IgD-negative memory B cell (primary cell): ENCODE results near the gene SF3A1. TPM values are rescaled to one million over a fixed set of nuclear protein-coding genes. Genes with fewer than 3 reads are reported as not detected.
A peak's percentile ranks its signal among the peaks of the same experiment; 100 is the strongest.
"Not testable (repeated sequence)": the region's sequence is repeated elsewhere in the genome, so short reads cannot be mapped to it uniquely, and the experiment has no call there.

Source experiments
- H3K27ac Mint-ChIP-seq, 3 donors: one replicate each; pipeline ENCODE4 v1.8.0; 2020 to 2022; ENCODE audit warnings: mild to moderate bottlenecking in 3 of 3, mixed read lengths in 3 of 3, moderate library complexity in 1 of 3
- H3K27me3 Mint-ChIP-seq: one replicate; pipeline ENCODE4 v1.8.0; 2021; ENCODE audit warnings: mixed read lengths
- H3K36me3 Mint-ChIP-seq: one replicate; pipeline ENCODE4 v1.8.0; 2020; ENCODE audit warnings: mild to moderate bottlenecking, mixed read lengths
- H3K4me1 Mint-ChIP-seq, 3 donors: one replicate each; pipeline ENCODE4 v1.8.0; 2020 to 2022; ENCODE audit warnings: mixed read lengths in 3 of 3, mild to moderate bottlenecking in 1 of 3
- H3K4me3 Mint-ChIP-seq, 4 donors: one replicate each; pipeline ENCODE4 v1.8.0; 2020 to 2022; ENCODE audit warnings: mild to moderate bottlenecking in 4 of 4, mixed read lengths in 4 of 4, moderate library complexity in 3 of 4
- H3K9me3 Mint-ChIP-seq, 3 donors: one replicate each; pipeline ENCODE4 v1.8.0; 2020 to 2021; ENCODE audit warnings: mixed read lengths in 3 of 3, mild to moderate bottlenecking in 1 of 3
- polyA plus RNA-seq: library from polyadenylated mRNA; unstranded; fragments of 300-500 nt; fragmentation: Illumina TruSeq; gene quantifications from one replicate; pipeline ENCODE4 v1.2.3, GENCODE V29; 2021

SF3A1 gene
- polyA plus RNA-seq, 1 donor from 2014 or later = 120 TPM

DNA sequence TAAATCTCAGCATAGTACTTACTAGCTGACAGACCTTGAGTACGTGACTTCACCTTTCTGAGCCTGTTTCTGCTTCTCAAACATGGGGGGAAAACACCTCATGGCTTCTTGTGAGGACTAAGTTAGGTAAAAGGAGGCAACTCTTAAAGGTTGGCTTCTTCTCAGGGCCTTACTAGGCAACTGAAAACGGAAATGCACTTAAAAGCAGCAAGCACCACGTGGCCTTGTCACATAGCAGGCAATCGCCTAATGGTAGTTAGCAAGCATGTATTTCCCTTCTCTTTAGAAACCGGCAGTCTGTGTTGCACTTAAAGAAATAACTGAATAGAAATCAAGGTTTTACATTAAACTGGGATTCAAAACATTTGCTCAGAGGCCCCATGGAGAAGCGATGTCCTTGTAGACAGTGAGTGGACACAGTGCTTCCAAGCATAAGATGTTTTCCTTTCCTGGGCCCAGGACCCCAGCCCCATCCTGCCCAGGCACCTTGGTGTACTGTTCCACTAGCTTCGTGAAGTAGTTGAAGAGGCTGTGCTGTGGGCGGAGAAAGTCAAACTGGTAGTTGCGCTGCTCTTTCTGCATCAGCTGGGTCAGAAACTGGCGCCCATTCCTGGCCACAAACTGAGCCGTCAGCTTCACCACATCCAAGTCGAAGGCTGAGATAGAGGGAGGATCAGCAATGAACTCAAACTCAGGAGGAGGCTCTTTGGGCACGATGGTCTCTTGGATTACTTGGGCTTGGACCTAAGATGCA is 12.1 kb downstream of the SF3A1 start:
- Mint-ChIP-seq H3K4me3 (no peak overlapping the region), H3K4me1 (peaks cover 0 to 12% (median 7%) of the 10 kb centered on the region in 3 donors), H3K27ac (no peak overlapping the region), H3K9me3 (no peaks in the 10 kb centered on the region), H3K27me3 (no peaks in the 10 kb centered on the region), H3K36me3 (peaks cover 5% of the 10 kb centered on the region)

DNA sequence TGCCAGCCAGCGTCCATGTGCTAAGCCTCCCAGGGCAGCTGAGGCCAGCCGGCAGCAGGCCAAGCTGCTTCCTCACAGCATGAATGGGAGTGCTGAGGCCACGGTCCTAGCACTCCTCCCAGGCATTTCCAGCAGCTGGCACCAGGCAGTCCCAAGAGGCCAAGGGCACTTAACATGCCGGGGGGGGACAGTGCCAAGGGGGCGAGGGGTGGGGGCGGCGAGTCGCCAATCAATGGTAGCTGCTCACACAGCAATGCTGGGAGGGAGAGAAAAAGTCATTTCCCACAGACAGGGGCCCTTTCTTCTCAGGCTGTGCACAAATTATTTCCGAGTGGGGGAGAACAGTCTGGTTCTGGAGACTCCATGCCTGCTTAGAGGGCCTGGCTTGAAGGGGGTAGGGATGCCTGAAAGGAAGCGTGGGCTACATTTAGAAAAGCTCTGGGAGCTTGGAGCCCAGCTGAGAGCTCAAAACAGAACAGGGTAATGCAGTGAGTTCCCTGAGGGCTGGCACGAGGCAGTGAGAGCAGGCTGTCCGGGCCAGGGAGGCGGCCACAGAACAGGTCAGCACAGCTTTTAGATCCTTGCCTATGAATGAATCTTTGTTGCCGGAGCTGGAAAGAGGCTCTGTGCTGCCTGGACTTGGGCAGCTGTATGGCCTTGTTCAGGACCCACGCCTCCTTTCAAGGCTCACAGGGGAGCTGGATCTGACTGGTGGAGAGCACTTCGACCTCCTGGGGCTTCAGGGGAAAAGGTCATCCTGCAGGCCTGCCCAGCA is 15.6 kb downstream of the SF3A1 start:
- peaks cover 5% of the 10 kb centered on the region for H3K36me3 Mint-ChIP-seq

DNA sequence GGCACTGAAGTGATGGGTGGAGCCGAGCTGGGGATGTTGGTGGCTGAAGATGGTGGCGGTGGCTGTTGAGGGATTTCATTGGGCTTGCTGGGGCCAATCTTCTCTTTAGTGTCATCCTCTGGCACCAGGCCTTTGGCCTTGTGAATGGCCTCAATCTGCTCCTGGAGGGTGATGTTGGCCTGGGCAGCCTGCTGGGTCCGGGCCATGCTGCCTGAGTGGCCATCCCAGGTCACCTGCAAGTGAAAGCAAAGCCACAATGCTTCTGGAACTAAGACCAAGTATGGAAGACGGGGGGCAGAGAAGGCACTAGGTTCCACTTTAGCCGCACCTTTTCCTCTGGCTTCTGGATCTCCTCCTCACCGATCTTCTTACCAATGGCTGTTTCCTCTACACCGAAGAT is 17.9 kb downstream of the SF3A1 start:
- peaks cover 5% of the 10 kb centered on the region for H3K36me3 Mint-ChIP-seq
- H3K27ac Mint-ChIP-seq = peak overlapping the region in 1 of 3 donors; percentile 74
- peaks cover 0 to 2% (median 0%) of the 10 kb centered on the region in 3 donors for H3K4me1 Mint-ChIP-seq
- no peaks in the 10 kb centered on the region for H3K9me3 Mint-ChIP-seq
- H3K27me3 Mint-ChIP-seq = no peaks in the 10 kb centered on the region
- no peak overlapping the region for H3K4me3 Mint-ChIP-seq

More for the DNA sequence above, 15.6 kb downstream of the SF3A1 start:
- no peaks in the 10 kb centered on the region for H3K27me3 Mint-ChIP-seq
- H3K9me3 Mint-ChIP-seq = no peaks in the 10 kb centered on the region
- H3K4me1 Mint-ChIP-seq = peaks cover 0 to 2% (median 0%) of the 10 kb centered on the region in 3 donors
- H3K27ac Mint-ChIP-seq = peak overlapping the region in 2 of 3 donors; percentile 42 to 84
- no peak overlapping the region for H3K4me3 Mint-ChIP-seq

DNA sequence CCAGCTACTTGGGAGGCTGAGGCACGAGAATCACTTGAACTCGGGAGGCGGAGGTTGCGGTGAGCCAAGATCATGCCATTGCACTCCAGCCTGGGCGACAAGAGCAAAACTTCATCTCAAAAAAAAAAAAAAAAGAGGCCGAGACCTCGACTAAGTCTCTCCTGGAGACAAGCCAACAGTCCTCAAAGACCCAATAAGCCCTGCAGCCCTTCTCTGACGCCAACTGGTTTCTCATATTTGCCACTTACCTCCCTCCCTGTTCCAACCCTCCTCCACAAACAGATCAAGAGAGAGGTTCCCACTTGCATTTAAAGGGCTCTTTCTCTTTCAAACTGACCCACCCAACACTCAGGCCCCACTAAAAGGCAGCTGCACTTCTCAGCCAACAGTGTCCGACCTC is 18.4 kb downstream of the SF3A1 start:
- H3K36me3 Mint-ChIP-seq, H3K4me1 Mint-ChIP-seq: not testable (repeated sequence)

DNA sequence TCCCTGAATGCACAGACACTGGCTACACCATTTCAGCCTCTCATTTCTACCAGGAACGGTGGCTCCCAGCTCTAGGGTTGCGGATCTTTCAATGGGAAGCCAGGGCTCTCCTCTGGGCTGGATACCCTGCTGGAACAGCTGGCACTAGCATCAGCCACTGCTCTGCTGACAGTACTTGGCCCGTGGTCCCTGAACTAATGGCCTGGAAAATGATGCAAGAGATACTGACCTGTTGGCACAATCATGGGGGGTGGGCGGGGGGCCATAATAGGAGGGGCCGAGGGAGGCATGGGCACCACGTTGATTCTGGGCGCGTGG is 19.3 kb downstream of the SF3A1 start:
- Mint-ChIP-seq H3K4me1 (no peaks in the 10 kb centered on the region), H3K27me3 (no peaks in the 10 kb centered on the region), H3K9me3 (no peaks in the 10 kb centered on the region), H3K27ac (peak overlapping the region in 1 of 3 donors; percentile 59), H3K36me3 (no peaks in the 10 kb centered on the region), H3K4me3 (no peak overlapping the region)

More for the DNA sequence above, 18.4 kb downstream of the SF3A1 start:
- not testable (repeated sequence) for H3K9me3 Mint-ChIP-seq, H3K27ac Mint-ChIP-seq, H3K27me3 Mint-ChIP-seq
- H3K4me3 Mint-ChIP-seq = peak overlapping the region in 1 of 4 donors; percentile 29

DNA sequence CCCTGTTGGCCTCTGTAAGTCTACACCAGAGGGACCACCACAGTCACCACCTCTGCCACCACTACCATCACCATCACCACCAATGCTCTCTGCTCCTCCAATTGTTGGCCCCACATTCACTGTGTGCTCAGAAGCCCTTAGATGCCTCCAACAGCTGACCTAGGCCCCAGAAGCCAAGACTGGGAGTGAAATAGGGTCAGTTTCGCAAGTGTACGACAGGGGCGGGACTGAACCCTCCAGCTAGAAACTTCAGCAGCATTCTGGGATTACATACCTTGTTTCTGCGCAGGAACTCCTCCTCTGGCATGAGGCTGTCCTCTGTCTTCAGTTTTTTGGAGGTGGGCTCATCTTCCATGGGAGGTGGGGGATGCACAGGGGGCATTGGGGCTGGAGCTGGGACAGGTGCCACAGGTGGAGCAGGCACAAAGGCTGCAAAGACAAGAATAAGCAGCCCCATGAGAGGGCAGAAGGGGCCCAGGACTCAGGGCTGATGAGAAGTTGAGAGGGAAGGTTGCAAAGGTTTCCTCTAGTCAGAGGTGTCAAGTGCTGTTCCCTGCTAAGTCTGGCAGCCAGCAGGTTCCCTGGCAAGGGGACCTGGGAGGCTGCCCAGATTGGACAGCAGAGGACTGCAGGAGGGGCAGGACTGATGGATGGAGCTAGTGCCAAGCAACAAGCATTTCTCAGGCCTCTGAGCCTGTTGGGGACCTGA is 19.8 kb downstream of the SF3A1 start:
- Mint-ChIP-seq H3K9me3 (no peaks in the 10 kb centered on the region), H3K27me3 (no peaks in the 10 kb centered on the region), H3K27ac (peak overlapping the region in 1 of 3 donors; percentile 76), H3K4me3 (no peak overlapping the region), H3K4me1 (no peaks in the 10 kb centered on the region), H3K36me3 (no peaks in the 10 kb centered on the region)

DNA sequence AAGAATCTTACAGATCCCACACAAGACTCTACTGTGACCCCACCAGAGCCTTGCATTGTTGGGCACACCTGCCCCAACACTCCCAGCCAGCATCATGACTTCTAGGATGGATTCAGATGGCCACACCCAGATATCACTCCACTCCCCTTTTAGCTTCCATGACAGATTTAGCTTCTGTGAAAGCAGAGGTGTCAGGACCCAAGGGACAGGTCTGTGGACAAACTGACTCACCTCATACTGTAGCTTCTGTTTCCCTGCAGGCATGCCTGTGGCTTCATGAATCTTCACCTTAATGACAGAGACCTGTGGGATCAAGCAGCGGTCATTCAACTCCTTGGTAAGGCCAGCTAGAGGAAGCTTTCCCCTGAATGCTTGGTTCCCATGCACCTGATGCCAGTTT is 21.5 kb downstream of the SF3A1 start:
- H3K9me3 Mint-ChIP-seq = no peaks in the 10 kb centered on the region
- no peaks in the 10 kb centered on the region for H3K4me1 Mint-ChIP-seq
- H3K36me3 Mint-ChIP-seq = peaks cover 2% of the 10 kb centered on the region
- no peaks in the 10 kb centered on the region for H3K27me3 Mint-ChIP-seq
- no peak overlapping the region for H3K27ac Mint-ChIP-seq
- no peak overlapping the region for H3K4me3 Mint-ChIP-seq

DNA sequence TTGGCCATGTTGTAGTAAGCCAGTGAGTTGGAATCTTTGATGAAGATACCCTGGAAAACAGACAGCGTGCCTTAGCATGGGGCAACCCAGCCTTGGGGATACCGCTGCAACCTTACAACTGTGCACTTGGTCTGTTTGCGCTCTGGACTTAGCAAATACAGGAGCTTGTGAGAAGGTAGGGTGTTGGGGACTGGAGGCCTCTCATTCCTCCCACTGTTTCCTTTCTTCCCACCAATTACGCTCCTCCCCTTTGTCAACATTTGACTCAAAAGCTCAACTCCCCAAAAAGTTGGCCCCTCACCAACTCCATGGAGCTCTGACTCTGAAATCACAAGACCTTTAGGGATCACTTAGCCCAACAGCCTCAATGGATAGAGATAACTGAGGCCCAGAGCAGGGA is 22.0 kb downstream of the SF3A1 start:
- H3K36me3 Mint-ChIP-seq = peaks cover 2% of the 10 kb centered on the region
- no peak overlapping the region for H3K4me3 Mint-ChIP-seq
- H3K4me1 Mint-ChIP-seq = no peaks in the 10 kb centered on the region
- no peaks in the 10 kb centered on the region for H3K27me3 Mint-ChIP-seq
- H3K27ac Mint-ChIP-seq = peak overlapping the region in 1 of 3 donors; percentile 64
- no peaks in the 10 kb centered on the region for H3K9me3 Mint-ChIP-seq

DNA sequence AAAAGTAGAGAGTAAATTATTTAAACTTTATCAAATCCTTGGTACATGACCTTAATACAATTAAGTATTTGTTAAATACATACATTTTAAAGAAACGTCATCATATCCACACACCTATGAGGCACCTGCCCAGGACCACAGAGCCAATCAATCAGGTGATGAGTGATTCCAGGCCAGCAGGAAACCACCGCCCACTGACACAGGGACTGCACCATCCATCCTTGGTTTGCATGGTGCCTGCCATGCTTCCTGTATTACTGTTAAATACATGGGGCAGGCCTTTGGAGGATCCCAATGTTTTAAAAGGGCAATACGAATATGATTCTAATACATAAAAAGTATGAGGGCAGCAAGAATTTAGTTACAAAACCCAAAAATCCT is 23.0 kb downstream of the SF3A1 start:
- no peaks in the 10 kb centered on the region for H3K4me1 Mint-ChIP-seq
- H3K4me3 Mint-ChIP-seq = no peak overlapping the region
- H3K27ac Mint-ChIP-seq = no peak overlapping the region
- H3K36me3 Mint-ChIP-seq = peaks cover 2% of the 10 kb centered on the region
- H3K9me3 Mint-ChIP-seq = no peaks in the 10 kb centered on the region
- H3K27me3 Mint-ChIP-seq = no peaks in the 10 kb centered on the region

DNA sequence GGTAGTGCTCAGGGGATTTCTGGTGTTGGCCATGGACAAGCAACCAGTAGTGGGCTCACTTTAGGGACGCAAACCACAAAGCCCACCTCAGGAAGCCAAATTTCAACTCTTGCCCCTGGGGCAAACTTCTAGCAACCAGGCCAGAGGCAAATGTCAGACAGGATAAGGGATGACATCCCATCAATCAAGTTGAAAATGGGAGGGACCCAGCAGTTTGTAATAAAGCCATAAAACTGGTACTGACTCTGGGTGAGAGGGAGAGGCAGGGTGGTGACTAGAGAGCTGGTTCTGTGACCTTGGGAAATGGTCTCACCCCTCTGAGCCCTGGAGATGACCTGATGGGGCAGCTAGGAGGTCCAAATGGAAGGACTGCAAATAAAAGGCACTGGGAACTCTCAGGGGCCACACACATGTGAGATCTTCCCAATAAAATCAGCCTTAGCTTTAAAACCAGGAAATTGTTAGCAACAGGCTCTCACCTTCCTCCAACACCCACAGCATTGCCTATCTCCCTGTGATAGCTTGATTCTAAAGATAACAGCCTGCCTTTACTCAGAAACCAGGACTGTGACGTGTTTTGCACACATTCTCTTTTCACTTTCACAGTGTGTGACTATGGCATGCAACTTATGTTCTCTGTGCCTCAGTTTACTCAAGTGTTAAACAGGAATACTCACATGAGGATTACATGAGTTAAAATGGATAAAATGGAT is 23.5 kb downstream of the SF3A1 start:
- H3K4me1 Mint-ChIP-seq = peaks cover 0 to 3% (median 0%) of the 10 kb centered on the region in 3 donors
- H3K36me3 Mint-ChIP-seq = peaks cover 2% of the 10 kb centered on the region
- H3K4me3 Mint-ChIP-seq = no peak overlapping the region
- peak overlapping the region in 2 of 3 donors; percentile 18 to 39 for H3K27ac Mint-ChIP-seq
- H3K9me3 Mint-ChIP-seq = no peaks in the 10 kb centered on the region
- H3K27me3 Mint-ChIP-seq = no peaks in the 10 kb centered on the region

DNA sequence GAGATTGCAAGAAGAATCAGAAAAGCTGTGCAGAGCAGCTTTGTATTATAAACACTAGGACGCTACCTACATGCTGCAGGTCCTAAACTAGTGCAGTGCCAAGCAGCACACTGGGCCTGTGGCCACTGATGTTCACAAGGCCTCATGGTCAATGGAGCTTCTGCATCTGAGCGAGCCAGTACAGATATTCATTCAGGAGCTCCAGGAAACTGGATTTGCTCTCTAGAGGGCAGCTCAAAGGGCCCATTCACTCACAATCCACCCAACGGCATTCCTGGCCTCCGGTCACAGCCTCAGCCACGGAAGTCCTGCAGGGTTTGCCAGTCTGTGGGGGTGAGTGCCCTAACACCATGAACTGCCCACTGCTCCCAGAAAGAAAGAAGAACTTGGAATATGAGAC is 24.1 kb downstream of the SF3A1 start:
- Mint-ChIP-seq H3K27ac (peak overlapping the region in 1 of 3 donors; percentile 18), H3K9me3 (no peaks in the 10 kb centered on the region), H3K27me3 (no peaks in the 10 kb centered on the region), H3K36me3 (peaks cover 2% of the 10 kb centered on the region), H3K4me1 (peaks cover 4 to 5% (median 5%) of the 10 kb centered on the region in 3 donors), H3K4me3 (no peak overlapping the region)

DNA sequence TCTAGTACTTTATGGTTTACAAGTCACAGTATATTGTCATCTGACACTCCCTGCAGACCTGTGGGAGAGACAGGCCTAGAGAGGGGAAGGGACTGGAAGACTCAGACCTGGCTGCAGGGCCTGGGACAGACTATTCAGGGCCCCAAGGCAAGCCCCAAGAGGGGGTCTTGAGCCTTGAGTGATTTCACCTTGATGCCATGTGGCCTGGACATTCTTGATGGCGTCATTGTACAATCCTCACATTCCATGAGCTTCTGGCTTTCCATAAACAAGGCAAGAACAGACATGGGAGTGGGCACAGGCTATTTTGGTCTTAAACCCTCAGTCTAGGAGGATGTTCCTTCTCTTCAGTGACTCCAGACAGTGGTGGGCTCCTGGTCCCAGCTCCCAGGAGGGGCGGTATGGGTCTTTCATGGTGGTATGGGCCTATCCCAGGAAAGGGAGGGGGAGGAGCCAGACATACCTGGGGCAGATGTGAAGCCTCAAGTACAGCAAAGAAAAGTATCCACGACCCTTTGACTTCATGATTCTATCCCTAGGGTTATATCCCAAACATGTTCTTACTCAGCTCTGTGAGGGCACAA is 28.1 kb downstream of the SF3A1 start:
- Mint-ChIP-seq H3K9me3 (no peaks in the 10 kb centered on the region), H3K4me3 (peak overlapping the region in 1 of 4 donors; percentile 86), H3K36me3 (peaks cover 2% of the 10 kb centered on the region), H3K4me1 (peaks cover 19 to 30% (median 30%) of the 10 kb centered on the region in 3 donors), H3K27ac (peak overlapping the region in 2 of 3 donors; percentile 39 to 92), H3K27me3 (no peaks in the 10 kb centered on the region)

DNA sequence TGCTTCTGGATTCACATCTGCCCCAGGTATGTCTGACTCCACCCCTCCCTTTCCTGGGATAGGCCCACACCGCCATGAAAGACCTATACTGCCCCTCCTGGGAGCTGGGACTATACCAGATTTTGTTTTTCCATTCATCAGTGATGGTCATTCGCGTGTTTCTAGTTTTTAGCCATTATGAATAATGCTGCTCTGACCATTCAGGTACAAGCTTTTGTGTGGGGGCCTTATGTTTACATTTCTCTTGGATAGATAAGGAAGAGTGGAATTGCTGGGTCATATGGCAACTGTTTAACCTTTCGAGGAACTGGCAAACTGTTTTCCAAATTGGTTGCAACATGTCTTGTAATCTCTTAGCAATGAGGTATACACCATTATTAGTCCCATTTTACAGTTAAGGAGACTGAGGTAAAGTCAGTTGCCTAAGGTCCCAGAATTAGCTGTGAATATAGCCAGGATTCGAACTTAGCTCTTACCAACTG is 28.8 kb downstream of the SF3A1 start:
- H3K36me3 Mint-ChIP-seq = peaks cover 4% of the 10 kb centered on the region
- peak overlapping the region in 2 of 3 donors; percentile 39 to 92 for H3K27ac Mint-ChIP-seq
- H3K4me1 Mint-ChIP-seq = peaks cover 24 to 35% (median 34%) of the 10 kb centered on the region in 3 donors
- no peaks in the 10 kb centered on the region for H3K27me3 Mint-ChIP-seq
- peak overlapping the region in 3 of 4 donors; percentile 62 to 92 (median 86) for H3K4me3 Mint-ChIP-seq
- H3K9me3 Mint-ChIP-seq = no peaks in the 10 kb centered on the region

DNA sequence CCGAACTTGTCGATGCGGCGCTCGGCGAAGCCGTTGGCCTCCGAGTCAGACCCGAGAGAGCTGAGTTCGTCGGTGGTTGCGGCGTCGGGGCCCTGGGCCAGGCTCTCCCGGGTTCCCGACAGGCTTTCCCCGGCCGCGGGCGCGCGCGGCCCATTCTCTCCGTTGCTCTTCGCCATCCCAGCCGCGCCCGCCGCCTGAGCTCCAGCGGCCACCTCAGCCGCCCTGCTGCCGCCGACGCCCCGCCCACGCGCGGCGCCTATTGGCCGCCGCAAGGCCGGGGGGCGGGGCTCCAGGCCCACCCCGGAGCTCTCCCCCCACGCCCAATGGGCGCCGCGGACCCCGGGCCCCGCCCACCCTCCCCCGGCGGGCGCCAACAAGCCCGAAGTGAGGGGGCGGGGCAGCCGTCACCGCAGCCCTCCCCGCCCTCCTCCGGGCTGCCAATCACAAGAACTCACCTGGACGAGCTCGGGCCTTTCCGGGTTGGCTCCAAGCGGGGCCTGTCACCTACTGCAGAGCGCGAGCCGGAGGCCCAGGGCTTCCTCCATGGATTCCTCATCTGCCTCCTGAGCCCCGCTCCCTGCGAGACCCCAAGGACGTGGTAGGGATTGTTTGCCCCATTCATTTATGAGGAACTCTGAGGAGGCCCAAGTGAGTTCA is 29.9 kb downstream of the SF3A1 start, which contains the start of gene TBC1D10A:
TBC1D10A (minus strand) TSS at position 236 of the 657 bp plus-strand sequence; CDS start at position 176, 60 bp downstream.
- H3K4me1 Mint-ChIP-seq = peaks cover 24 to 39% (median 36%) of the 10 kb centered on the region in 3 donors
- no peaks in the 10 kb centered on the region for H3K9me3 Mint-ChIP-seq
- peak within 1 kb of the TSS; percentile 90 to 95 (median 92) for H3K27ac Mint-ChIP-seq
- peaks cover 4% of the 10 kb centered on the region for H3K36me3 Mint-ChIP-seq
- peak within 1 kb of the TSS; percentile 84 to 96 (median 90) for H3K4me3 Mint-ChIP-seq
- H3K27me3 Mint-ChIP-seq = no peaks in the 10 kb centered on the region
